SK-N-SH (cell line): ENCODE measurements around the gene DAB1. TPM values are rescaled to one million over a fixed set of nuclear protein-coding genes. Genes with fewer than 3 reads are reported as not detected.

Experiments used
- CTCF ChIA-PET: fragments of 300-600, 350-600 bp; formaldehyde crosslinking; extraction: SDS; loops from one replicate; lab custom pipeline; 2021; lab: Yijun Ruan, JAX
- POLR2A ChIA-PET: fragments of 350-600 bp; sonication (Branson Sonifier 250); formaldehyde crosslinking; extraction: SDS; loops from one replicate; lab custom pipeline; 2020; ENCODE audit warnings: antibody characterized with exemption, inconsistent platforms; lab: Yijun Ruan, JAX
- DNase-seq: peaks from one replicate; pipeline ENCODE4 v3.0.0; 2012
- H2AFZ ChIP-seq: fragments of 200-600 bp; sonication (generic); 2 replicates; pipeline ENCODE4 v1.8.1; 2016; ENCODE audit warnings: antibody characterized with exemption, mild to moderate bottlenecking, low read depth
- H3F3A ChIP-seq: fragments of 200-600 bp; sonication (generic); replicated peaks from 2 replicates; pipeline ENCODE3; 2016; ENCODE audit warnings: antibody characterized with exemption, mild to moderate bottlenecking; ENCODE audit not compliant: insufficient read depth
- H3K27ac ChIP-seq, 2 experiments: fragments of 200-500 bp in 1 of 2; fragments of 200-600 bp in 1 of 2; sonication (Bioruptor generic) in 1 of 2; sonication (generic), shearing (Covaris generic) in 1 of 2; 2 replicates each; pipeline versions ENCODE4 v1.5.1 to v1.6.1; 2014 to 2016; ENCODE audit warnings: low read depth in 2 of 2, inconsistent platforms in 1 of 2, low read length in 1 of 2, mild to moderate bottlenecking in 1 of 2, mixed read lengths in 1 of 2
- H3K27me3 ChIP-seq: fragments of 200-600 bp; sonication (generic), shearing (Covaris generic); 2 replicates; pipeline ENCODE4 v1.6.1; 2016; ENCODE audit warnings: mixed run types; ENCODE audit not compliant: insufficient read depth
- H3K36me3 ChIP-seq, 2 experiments: fragments of 200-500 bp in 1 of 2; fragments of 200-600 bp in 1 of 2; sonication (Bioruptor generic) in 1 of 2; sonication (generic) in 1 of 2; replicated peaks in 1 of 2; 2 replicates each; pipeline versions ENCODE3 to v1.5.1; 2014 to 2016; ENCODE audit warnings: low read length in 1 of 2, mild to moderate bottlenecking in 1 of 2; ENCODE audit not compliant: insufficient read depth in 2 of 2, control insufficient read depth in 1 of 2
- H3K4me1 ChIP-seq, 2 experiments: fragments of 200-500 bp in 1 of 2; fragments of 200-600 bp in 1 of 2; sonication (Bioruptor generic) in 1 of 2; sonication (generic), shearing (Covaris generic) in 1 of 2; 2 replicates each; pipeline versions ENCODE4 v1.5.1 to v1.6.1; 2014 to 2016; ENCODE audit warnings: low read depth in 1 of 2, low read length in 1 of 2, mixed run types in 1 of 2; ENCODE audit not compliant: insufficient read depth in 2 of 2, control insufficient read depth in 1 of 2
- H3K4me2 ChIP-seq: fragments of 200-600 bp; sonication (generic), shearing (Covaris generic); 2 replicates; pipeline ENCODE4 v1.6.1; 2017; ENCODE audit warnings: mixed run types
- H3K4me3 ChIP-seq, 2 experiments: fragments of 200-500 bp in 1 of 2; fragments of 200-600 bp in 1 of 2; sonication (Bioruptor generic) in 1 of 2; sonication (generic), shearing (Covaris generic) in 1 of 2; 2 replicates each; pipeline versions ENCODE4 v1.5.1 to v1.8.1; 2014 to 2016; ENCODE audit warnings: low read depth in 2 of 2, inconsistent platforms in 1 of 2, low read length in 1 of 2, mild to moderate bottlenecking in 1 of 2, mixed read lengths in 1 of 2, moderate library complexity in 1 of 2
- H3K79me2 ChIP-seq: fragments of 200-600 bp; sonication (generic); 2 replicates; pipeline ENCODE4 v1.8.1; 2017; ENCODE audit warnings: mild to moderate bottlenecking; ENCODE audit not compliant: insufficient read depth
- H3K9ac ChIP-seq: fragments of 200-600 bp; sonication (generic); 2 replicates; pipeline ENCODE4 v1.6.1; 2017; ENCODE audit warnings: mixed run types
- H3K9me2 ChIP-seq: fragments of 200-600 bp; sonication (generic); 2 replicates; pipeline ENCODE4 v1.6.1; 2017; ENCODE audit warnings: mixed run types
- H3K9me3 ChIP-seq: fragments of 200-600 bp; sonication (generic); 2 replicates; pipeline ENCODE4 v1.6.1; 2017; ENCODE audit warnings: mixed run types, mild to moderate bottlenecking, moderate library complexity
- H4K20me1 ChIP-seq: fragments of 200-600 bp; sonication (generic); 2 replicates; pipeline ENCODE4 v1.6.1; 2017; ENCODE audit warnings: mild to moderate bottlenecking, mixed run types; ENCODE audit not compliant: insufficient read depth
- CHD2 ChIP-seq: fragments of 150-350 bp; IDR thresholded peaks from 2 replicates; pipeline ENCODE4 v1.6.1; 2018; ENCODE audit warnings: low read length; ENCODE audit not compliant: partially characterized antibody
- FOXJ3 ChIP-seq: sonication (generic); formaldehyde crosslinking; IDR thresholded peaks from 2 replicates; pipeline ENCODE4 v1.5.1; 2020; ENCODE audit warnings: mild to moderate bottlenecking, missing genetic modification reagents
- FOXM1 ChIP-seq: IDR thresholded peaks from 2 replicates; pipeline ENCODE4 v1.4.0; 2012; ENCODE audit warnings: low read depth, mild to moderate bottlenecking
- GATA2 ChIP-seq: sonication (generic); formaldehyde crosslinking; IDR thresholded peaks from 2 replicates; pipeline ENCODE4 v1.5.0; 2020; ENCODE audit warnings: mild to moderate bottlenecking, missing genetic modification reagents
- IRF3 ChIP-seq: fragments of 150-350 bp; IDR thresholded peaks from 2 replicates; pipeline ENCODE4 v1.6.1; 2016; ENCODE audit warnings: mild to moderate bottlenecking, low read depth, low read length
- MAX ChIP-seq: IDR thresholded peaks from 2 replicates; pipeline ENCODE4 v1.4.0; 2012; ENCODE audit warnings: low read depth
- MEF2A ChIP-seq: IDR thresholded peaks from 2 replicates; pipeline ENCODE4 v1.4.0; 2012; ENCODE audit warnings: low read depth, borderline replicate concordance
- MXI1 ChIP-seq: IDR thresholded peaks from 2 replicates; pipeline ENCODE4 v1.6.1; 2012; ENCODE audit warnings: mild to moderate bottlenecking, low read depth, low read length, improper control_type of control experiment
- PBX3 ChIP-seq: IDR thresholded peaks from 2 replicates; pipeline ENCODE4; 2012
- RCOR1 ChIP-seq: fragments of 150-350 bp; IDR thresholded peaks from 2 replicates; pipeline ENCODE4 v1.6.1; 2017; ENCODE audit warnings: antibody characterized with exemption, low read length
- REST ChIP-seq: IDR thresholded peaks from 2 replicates; pipeline ENCODE4 v1.6.1; 2012; ENCODE audit warnings: mild to moderate bottlenecking, low read depth, low read length, moderate library complexity
- RFX5 ChIP-seq: IDR thresholded peaks from 2 replicates; pipeline ENCODE4 v1.6.1; 2012; ENCODE audit warnings: mild to moderate bottlenecking, improper control_type of control experiment, low read length
- RXRA ChIP-seq: IDR thresholded peaks from 2 replicates; pipeline ENCODE4 v1.4.0; 2012; ENCODE audit warnings: low read depth, mild to moderate bottlenecking, borderline replicate concordance
- TEAD4 ChIP-seq: IDR thresholded peaks from 2 replicates; pipeline ENCODE4 v1.4.0; 2012; ENCODE audit warnings: mild to moderate bottlenecking, borderline replicate concordance; ENCODE audit not compliant: insufficient read depth
- USF1 ChIP-seq: IDR thresholded peaks from 2 replicates; pipeline ENCODE4 v1.4.0; 2012; ENCODE audit warnings: low read depth, borderline replicate concordance
- USF2 ChIP-seq: fragments of 150-350 bp; IDR thresholded peaks from 2 replicates; pipeline ENCODE4 v1.6.1; 2017; ENCODE audit warnings: antibody characterized with exemption, low read length, low read depth, borderline replicate concordance
- ZBTB33 ChIP-seq: IDR thresholded peaks from 2 replicates; pipeline ENCODE4 v1.4.0; 2012; ENCODE audit warnings: low read depth, borderline replicate concordance
- WGBS: methylation state at CpG from one replicate; pipeline ENCODE4 v1.1.6; 2017; ENCODE audit warnings: low lambda C conversion rate; 5-methylcytosine and 5-hydroxymethylcytosine counted together
- polyA plus RNA-seq, 3 experiments: library from polyadenylated mRNA; depleted of rRNA; stranded (reverse); fragments of >200 nt; gene quantifications; 2 replicates each; pipeline ENCODE4 v1.2.3, GENCODE V29; 2012

The DAB1 gene
- polyA plus RNA-seq, 1 of the 3 experiments (the other 2 are of a cell fraction) = 2.9 TPM

GRCh38 chr1:57404884-57405283, 19.0 kb downstream of the DAB1 start:
- Histone ChIP-seq H3K9ac (no peak overlapping the region), H3K36me3 (no peaks in the 10 kb centered on the region), H3K27me3 (no peaks in the 10 kb centered on the region), H3K4me3 (no peak overlapping the region; a peak in 1 of 4 replicates), H3K79me2 (no peaks in the 10 kb centered on the region), H3K9me3 (no peaks in the 10 kb centered on the region), H3K27ac (no peak overlapping the region), H4K20me1 (no peaks in the 10 kb centered on the region), H3K4me2 (no peak overlapping the region), H2AFZ (no peak overlapping the region), H3F3A (no peaks in the 10 kb centered on the region), H3K4me1 (no peaks in the 10 kb centered on the region), H3K9me2 (no peaks in the 10 kb centered on the region)
- TF ChIP-seq REST (0 out of 2 replicates have a peak, but pooled peaks have one; percentile 38), RFX5 (no peak)
- POLR2A ChIA-PET = no interaction called here
- CTCF ChIA-PET = interaction anchor here (1.5 kb wide), 1 partner anchor 16 kb away, joined by 3 read pairs; no protein-coding TSS in a partner anchor
- 70% methylated on average over 3 of the region's 3 CpGs for WGBS
- DNase-seq = no peak

- Histone ChIP-seq H3K9me2 (no peaks in the 10 kb centered on the region), H3K27me3 (no peaks in the 10 kb centered on the region), H3K27ac (no peak overlapping the region), H4K20me1 (no peaks in the 10 kb centered on the region), H3K4me1 (no peaks in the 10 kb centered on the region), H3K9me3 (no peaks in the 10 kb centered on the region), H3K36me3 (no peaks in the 10 kb centered on the region), H3K79me2 (no peaks in the 10 kb centered on the region), H3F3A (no peaks in the 10 kb centered on the region), H3K9ac (no peak overlapping the region), H2AFZ (no peak overlapping the region), H3K4me3 (no peak overlapping the region), H3K4me2 (no peak overlapping the region)
- no peak for DNase-seq
- ChIA-PET POLR2A (no interaction called here), CTCF (interaction anchor here (1.0 kb wide), 1 partner anchor 9 kb away, joined by 3 read pairs; no protein-coding TSS in a partner anchor)
- 20% methylated on average over 1 of the region's 1 CpG for WGBS
- TF ChIP-seq PBX3 = no peak
- TF ChIP-seq RFX5 = no peak
- TF ChIP-seq USF1 = no peak
- no peak for TF ChIP-seq MEF2A
- no peak for TF ChIP-seq ZBTB33
- TF ChIP-seq CHD2 = no peak
- no peak for TF ChIP-seq MXI1
- TF ChIP-seq FOXJ3 (CRISPR knock-in tag) = no peak
- no peak for TF ChIP-seq FOXM1
- no peak for TF ChIP-seq USF2
- no peak for TF ChIP-seq IRF3
- no peak for TF ChIP-seq RXRA
- no peak for TF ChIP-seq MAX
- TF ChIP-seq TEAD4 = no peak
- TF ChIP-seq GATA2 (CRISPR knock-in tag) = no peak
- no peak for TF ChIP-seq RCOR1
Observed at GRCh38 chr1:57403201-57403600, 20.7 kb downstream of the DAB1 start.
